ENCODE results near the gene ZNF212.
"Not testable (repeated sequence)": the region's sequence is repeated elsewhere in the genome, so short reads cannot be mapped to it uniquely, and the experiment has no call there.

ZNF212 gene

DNA sequence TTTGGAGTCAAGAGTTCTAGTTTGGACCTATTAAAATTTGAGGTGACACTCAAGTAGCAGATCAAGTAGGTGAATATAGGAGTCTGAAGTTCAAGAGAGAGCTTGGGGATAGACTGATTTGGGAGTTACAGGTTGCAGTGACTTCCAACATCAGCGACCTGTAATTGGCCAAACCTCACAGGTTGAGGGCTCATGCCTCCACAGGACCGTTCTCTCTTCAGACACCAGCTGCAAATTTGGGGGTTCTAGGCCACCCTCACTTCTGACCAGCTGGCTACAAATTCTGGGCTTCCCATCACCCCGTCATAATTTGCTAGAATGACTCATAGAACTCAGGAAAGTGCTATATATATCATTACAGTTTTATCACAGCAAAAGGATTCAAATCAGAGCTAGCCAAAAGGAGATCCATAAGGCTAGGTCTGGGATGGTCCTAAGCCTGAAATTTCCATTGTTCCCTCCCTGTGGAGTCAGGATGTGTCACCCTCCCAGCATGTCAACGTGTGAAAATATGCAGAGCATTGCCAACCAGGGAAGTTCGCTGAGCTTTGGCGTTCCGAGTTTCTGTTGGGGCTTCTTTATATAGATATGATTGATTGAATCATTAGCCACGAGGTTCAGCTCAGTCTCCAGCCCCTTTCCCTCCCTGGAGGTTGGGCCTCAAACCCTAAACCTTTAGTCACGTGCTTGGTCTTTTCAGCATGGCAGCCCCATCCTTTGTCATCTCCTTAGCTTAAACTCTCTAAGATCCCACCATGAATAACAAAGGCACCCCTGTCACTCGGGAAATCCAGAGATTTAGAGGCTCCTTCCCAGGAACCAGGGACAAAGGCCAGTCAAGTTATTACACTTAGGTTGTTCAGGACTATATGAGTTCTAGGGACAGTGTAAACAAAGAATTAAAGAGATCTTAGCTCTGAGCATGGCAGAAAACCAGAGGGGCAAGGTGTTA is 20.7 kb upstream of the ZNF212 start:
- DNase-seq (ENCODE audit: low read depth) = no peak

DNA sequence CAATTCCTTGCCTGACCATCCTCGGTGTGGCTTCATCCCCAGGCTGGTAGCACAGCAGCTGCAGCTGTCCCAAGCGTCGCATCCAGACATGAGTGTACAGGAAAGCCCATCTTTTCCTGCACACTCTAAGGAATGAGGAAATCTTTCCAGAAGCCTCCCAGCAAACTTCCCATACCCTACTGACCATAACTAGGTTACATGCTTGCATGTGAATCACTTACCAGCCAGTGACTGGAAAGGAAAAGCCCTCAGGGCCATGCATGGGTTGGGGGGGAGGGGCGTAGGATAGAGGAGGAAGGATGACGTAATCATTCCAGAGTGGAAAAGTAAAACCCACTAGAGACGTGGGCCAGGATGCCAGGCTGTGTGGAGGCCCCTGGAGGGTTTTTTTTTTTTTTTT is 18.9 kb upstream of the ZNF212 start:
- no peak for DNase-seq (ENCODE audit: low read depth)

DNA sequence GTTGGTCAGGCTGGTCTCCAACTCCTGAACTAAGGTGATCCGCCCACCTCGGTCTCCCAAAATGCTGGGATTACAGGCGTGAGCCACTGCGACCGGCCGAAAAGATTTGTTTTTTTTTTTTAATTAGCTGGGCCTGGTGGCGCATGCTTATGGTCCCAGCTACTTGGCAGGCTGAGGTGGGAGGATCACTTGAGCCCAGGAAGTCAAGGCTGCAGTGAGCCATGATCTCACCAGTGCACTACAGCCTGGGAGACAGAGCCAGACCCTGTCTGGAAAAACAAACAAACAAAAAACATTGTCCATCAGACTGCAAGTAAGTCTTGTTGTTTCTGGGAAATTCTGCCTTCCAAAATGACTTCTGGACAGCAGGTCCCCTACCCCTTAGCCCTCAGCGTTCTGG is 16.3 kb upstream of the ZNF212 start:
- no peak for DNase-seq (ENCODE audit: low read depth)

DNA sequence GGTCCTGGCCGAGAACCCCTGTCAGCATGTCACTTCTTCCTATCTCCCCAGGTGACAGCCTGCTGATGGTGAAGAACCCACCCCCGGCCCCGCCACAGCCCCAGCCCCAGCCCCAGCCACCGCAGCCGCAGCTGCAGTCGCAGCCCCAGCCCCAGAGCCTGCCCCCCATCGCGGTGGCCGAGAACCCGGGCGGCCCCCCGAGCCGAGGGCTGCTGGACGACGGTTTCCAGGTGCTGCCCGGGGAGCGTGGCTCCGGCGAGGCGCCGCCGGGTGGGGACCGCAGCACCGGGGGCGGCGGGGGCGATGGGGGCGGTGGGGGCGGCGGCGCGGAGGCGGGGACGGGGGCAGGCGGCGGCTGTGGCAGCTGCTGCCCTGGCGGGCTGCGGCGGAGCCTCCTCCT is 15.7 kb upstream of the ZNF212 start:
- DNase-seq (ENCODE audit: low read depth) = no peak

DNA sequence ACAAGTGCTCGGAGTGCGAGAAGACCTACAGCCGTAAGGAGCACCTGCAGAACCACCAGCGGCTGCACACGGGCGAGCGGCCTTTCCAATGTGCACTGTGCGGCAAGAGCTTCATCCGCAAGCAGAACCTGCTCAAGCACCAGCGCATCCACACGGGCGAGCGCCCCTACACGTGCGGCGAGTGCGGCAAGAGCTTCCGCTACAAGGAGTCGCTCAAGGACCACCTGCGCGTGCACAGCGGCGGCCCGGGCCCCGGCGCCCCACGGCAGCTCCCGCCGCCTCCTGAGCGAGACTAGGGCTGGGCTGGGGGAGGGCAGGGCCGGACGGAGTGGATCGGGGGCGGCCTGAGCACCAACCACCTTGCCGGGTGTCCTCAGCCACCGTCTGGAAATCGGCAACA is 15.1 kb upstream of the ZNF212 start:
- DNase-seq (ENCODE audit: low read depth) = no peak

DNA sequence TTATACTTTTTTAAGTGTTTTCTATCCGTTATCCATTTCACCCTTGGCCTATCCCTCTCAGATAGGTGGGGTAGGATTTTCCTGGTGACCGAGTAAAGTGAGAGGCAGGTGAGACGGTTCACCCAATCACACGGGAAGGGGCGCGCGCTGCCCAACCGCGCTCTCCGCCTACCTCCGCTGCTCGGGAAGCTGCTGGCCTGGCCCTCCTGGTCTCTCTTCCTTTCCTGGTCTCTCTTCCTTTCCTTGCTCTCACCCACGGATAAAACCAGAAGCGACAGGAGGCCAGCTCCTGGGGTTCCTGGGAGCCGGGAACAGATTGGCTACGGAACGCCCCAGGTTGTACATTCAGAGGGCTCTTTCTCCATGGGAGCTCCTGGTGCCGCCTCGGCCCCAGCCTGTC is 14.3 kb upstream of the ZNF212 start:
- no peak for DNase-seq (ENCODE audit: low read depth)

DNA sequence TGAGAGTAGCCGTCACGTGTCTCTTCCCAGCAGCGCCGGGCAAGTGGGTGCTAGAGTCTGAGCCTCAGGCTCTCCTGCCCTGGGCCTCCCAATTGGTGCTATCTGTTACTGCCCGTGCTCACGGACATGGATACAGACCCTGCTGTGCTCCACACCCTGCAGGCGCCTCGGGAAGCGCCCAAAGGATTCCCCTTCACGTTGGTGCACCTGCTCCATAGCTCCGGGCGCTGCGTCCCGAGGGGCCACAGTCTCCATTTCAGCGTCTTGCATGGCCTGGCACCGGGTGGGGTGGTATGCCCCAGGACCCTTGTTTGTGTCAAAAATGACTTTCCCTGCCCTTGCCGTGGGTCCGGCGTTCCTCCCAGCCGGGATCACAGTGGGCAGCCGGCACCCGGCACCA is 13.8 kb upstream of the ZNF212 start:
- DNase-seq (ENCODE audit: low read depth) = no peak

DNA sequence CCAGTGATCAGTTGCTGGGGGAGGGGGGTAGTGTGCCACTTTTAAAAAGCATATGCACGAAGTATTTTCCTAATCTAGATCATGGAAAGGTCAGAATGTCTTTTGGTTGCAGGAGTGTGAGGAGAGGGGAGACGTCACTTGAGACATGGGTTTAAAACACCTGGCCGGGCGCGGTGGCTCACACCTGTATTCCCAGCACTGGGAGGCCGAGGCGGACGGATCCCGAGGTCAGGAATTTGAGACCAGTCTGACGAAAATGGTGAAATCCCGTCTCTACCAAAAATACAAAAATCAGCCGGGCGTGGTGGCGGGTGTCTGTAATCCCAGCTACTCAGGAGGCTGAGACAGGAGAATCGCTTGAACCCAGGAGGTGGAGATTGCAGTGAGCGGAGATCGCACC is 13.1 kb upstream of the ZNF212 start:
- DNase-seq (ENCODE audit: low read depth) = not testable (repeated sequence)

DNA sequence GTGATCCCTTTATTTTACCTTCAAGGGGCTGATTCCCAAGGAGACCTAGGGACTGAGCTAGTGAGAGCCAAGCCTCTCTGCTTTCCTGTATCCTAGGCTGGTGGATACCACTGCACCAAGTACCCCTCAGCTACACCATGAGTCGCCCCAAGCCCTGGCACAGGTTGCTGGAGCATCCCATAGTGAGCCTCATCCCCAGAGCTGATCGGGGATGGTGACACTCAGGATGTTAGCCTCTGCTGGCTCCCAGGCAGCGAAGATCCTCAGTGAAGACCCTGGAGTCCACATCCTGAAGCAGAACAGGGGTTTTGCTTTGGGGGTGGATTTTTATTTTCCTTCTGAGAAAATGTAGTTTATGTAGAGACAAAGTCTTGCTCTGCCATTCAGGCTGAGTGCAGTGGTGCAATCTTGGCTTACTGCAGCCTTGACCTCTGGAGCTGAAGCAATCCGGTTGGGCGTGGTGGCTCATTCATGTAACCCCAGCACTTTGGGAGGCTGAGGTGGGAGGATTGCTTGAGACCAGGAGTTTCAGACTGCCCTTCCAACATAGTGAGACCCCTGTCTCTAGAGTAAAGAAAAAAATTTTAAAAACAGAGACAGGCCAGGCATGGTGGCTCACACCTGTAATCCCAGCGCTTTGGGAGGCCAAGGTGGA is 12.5 kb upstream of the ZNF212 start:
- no peak for DNase-seq (ENCODE audit: low read depth)

DNA sequence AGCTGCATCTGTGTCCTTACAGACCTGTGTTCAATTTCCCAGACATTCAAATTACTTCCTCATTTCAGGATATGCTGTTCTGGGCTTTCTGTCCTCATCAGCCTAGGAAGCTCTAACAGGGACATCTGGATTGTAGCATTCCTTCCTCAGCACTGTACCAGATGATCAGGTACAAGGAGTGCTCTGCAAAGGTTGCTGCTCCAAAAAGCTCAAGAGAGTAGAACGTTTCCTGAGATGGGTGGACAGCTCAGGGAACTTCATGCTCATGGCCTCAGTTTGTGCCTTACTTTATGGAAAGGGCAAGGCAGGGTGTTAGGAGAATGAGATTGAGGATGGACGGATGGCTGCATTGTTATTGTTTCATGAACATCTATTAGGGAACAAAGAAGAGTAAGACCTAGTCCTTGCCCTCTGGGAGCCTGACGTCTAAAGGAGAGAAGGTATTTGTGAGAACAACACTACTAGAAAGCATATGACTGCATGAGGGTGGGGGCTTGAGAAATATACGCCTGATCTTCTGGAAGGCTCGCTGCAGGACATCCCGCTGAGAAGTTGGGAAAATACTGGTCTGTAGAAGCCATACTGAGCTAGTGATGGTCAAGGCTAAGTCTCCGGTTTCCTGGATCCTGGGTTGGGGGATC is 10.5 kb upstream of the ZNF212 start:
- DNase-seq (ENCODE audit: low read depth) = no peak

DNA sequence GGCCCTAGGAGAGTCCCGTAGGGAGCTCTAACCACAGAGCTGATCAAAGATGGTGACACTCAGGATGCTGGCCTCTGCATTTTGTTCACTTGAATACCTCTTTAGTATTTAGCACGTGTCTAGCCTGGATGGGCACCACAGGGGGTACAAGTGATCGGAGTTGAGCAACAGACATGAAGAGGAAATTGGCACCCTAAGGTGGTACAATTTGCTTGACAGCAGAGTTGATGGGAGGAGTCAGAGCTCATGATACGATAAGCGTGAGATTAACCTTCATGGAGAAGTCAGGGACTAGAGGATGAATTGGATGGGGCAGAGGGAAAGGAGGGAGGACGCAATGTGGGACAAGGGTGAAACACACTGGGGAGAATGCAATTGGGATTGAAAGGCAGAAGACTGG is 9.9 kb upstream of the ZNF212 start:
- DNase-seq (ENCODE audit: low read depth) = no peak

DNA sequence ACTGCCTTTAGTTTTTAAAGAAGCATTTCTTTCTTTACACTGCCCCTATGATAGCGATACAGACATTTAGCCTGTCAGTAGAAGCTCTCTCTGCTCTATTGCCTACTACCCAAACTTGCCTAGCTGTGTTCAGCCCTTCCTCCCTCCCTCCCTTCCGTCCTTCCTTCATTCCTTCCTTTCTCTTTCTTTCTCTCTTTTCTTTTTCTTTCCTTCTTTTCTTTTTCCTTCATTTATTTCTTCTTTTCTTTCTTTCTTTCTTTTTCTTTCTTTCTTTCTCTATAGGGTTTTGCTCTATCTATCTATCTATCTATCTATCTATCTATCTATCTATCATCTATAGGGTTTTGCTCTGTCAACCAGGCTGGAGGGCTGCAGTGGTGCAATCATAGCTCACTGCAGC is 7.1 kb upstream of the ZNF212 start:
- no peak for DNase-seq (ENCODE audit: low read depth)

DNA sequence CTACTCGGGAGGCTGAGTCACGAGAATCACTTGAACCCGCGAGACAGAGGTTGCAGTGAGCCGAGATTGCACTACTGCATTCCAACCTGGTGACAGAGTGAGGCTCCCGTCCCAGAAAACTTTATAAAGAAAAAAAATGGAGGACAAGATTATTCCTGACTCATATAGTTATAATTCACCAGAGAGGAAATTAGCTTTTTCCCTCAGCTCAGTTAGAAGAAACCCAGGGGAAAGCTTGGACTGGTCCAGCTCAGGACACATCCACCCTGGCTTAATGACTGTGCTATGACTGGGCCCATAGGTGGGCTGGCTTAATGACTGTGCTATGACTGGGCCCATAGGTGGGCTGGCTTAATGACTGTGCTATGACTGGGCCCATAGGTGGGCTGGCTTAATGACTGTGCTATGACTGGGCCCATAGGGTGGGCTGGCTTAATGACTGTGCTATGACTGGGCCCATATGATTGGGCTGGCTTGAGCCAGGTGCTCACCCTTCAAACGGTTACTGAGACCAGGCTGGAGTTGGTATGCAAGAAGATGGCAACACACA is 5.7 kb upstream of the ZNF212 start:
- peak; percentile 90 for DNase-seq (ENCODE audit: low read depth)

DNA sequence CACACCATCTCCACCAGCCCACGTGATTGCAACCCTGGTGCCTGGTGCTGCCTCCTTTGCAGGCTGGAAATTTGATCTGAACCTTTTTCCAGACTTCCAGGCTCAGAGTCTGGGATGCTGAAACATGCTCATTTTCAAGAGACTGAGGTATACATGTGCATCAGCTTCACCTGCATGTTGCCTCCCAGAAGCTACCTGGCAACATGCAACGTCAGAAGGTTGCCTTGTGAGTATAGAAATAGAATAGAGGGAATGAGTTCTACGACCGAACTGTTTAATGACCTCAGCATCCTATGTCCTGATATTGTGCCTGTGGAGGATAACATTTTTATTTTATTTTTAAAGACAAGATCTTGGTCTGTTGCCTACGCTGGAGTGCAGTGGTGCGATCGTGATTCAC is 1.9 kb upstream of the ZNF212 start:
- DNase-seq (ENCODE audit: low read depth) = no peak

DNA sequence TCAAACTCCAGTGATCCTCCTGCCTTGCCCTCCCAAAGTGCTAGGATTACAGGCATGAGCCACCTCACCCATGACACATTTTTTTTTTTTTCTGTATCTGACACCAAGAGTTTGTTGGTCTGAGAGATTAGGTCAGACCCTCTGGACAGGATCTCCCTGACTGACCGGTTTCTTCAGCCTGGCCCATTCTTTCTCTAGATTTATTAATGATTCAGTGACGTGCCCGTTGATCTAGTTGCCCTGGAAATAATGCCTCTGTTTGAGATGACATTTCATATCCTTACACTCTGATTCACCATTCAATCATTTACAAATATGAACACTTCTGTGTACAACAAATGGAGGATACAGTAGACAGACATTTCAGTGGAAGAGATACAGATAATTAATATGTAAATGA is 1.4 kb upstream of the ZNF212 start:
- DNase-seq (ENCODE audit: low read depth) = no peak

DNA sequence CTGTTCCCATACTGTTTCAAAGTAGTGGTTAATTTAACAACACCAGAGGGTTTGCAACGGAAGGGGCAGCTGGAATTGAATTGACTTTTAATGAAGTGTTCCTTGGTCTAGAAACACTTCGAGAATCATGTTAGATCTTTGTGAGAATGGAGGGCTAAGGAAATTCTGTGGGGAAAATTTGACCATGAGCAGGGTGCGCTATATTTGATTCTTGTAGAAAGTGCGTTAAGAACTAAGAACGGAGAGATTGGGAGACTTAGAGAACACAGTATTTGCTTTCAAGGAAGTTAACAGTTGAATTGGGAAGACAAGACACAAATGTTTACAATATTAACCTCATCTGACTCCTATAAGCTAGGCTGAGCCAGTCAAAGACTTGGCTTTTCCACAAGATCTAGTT is 1.2 kb downstream of the ZNF212 start:
- DNase-seq (ENCODE audit: low read depth) = no peak

DNA sequence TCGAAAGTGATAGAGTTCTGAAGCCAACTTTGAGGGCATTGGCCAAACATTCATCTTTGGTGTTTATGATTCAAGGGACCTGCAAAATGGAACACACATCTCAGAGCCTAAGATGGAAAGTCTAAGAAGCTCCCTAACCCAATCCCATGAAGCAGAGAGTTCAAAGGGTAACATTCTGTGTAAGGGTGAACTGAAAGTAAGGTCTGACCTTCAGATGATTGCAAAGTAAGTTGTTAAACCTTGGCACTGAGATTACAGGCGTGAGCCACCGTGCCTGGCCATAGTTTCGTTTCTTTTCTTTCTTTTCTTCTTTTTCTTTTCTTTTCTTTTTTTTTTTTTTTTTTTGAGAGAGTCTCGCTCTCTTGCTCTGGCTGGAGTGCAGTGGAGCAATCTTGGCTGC is 2.2 kb downstream of the ZNF212 start:
- no peak for DNase-seq (ENCODE audit: low read depth)

DNA sequence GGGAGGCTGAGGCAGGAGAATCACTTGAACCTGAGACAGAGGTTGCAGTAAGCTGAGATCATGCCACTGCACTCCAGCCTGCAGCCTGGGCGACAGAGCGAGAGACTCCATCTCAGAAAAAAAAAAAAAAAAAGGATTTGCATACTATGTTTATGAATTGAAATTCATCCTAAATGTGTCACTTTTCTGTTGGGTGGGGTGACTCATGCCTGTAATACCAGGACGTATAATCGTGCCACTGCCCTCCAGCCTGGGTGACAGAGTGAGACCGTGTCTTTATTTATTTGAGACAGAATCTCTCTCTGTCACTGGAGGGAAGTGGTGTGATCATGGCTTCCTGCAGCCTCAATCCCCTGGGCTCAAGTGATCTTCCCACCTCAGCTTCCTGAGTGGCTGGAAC is 5.8 kb downstream of the ZNF212 start:
- no peak for DNase-seq (ENCODE audit: low read depth)

DNA sequence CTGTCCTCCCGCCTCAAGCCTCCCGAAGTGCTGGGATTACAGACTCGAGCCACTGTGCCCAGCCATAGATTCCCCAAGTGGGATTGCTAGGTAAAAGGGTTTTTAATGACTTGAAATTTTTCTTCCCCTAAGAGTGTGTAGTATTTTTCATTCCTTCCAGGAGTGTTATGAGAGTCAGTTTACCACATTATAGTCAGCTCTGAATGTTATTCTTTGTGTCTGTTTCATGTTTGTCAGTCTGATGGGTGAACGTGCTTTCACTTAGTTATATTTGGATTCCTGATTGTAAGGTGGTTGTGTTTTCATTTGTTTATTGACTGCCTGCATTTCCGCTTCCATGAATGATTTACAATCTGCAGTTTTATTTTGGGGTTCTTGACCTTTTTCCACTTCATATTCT is 6.3 kb downstream of the ZNF212 start:
- DNase-seq (ENCODE audit: low read depth) = no peak

DNA sequence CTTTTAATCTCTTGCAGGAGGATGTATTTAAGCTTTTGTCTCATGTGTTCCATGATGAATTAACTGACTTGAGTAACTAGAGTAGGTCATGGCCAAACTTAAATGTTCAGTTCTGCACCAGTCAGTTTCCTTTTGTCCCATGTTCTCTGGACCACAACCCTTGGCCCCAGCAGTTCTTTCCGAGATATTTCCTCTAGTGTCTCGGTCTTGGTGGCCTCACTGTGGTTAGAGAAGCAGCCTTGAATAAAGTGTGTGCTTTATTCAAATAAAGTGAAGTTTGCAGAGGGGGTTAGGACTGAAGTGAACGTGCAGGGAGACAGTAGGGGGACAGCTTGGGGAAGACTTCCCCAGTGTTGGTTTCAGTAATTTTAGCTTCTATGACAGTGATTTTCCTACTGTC is 9.3 kb downstream of the ZNF212 start:
- DNase-seq (ENCODE audit: low read depth) = no peak

DNA sequence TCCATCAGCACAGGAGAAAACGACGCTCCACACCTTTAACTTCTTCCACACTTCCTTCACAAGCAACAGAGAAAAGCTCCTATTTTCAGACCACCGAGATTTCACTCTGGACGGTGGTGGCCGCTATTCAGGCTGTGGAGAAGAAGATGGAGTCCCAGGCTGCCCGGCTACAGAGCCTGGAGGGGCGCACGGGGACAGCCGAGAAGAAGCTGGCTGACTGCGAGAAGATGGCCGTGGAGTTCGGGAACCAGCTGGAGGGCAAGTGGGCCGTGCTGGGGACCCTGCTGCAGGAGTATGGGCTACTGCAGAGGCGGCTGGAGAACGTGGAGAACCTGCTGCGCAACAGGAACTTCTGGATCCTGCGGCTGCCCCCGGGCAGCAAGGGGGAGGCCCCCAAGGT is 10.7 kb downstream of the ZNF212 start:
- DNase-seq (ENCODE audit: low read depth) = not testable (repeated sequence)

DNA sequence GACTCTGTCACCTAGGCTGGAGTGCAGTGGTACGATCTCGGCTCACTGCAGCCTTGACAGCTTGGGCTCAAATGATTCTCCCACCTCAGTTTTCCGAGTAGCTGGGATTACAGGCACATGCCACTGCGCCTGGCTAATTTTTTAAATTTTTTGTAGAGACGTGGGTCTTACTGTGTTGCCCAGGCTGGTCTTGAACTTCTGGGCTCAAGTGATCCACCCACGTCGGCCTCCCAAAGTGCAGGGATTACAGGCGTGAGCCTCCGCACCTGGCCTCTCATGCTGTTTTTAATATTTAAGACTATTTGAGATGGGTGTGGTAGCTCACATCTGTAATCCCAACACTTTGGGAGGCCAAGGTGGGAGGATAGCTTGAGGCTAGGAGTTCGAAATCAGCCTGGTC is 12.1 kb downstream of the ZNF212 start:
- not testable (repeated sequence) for DNase-seq (ENCODE audit: low read depth)

DNA sequence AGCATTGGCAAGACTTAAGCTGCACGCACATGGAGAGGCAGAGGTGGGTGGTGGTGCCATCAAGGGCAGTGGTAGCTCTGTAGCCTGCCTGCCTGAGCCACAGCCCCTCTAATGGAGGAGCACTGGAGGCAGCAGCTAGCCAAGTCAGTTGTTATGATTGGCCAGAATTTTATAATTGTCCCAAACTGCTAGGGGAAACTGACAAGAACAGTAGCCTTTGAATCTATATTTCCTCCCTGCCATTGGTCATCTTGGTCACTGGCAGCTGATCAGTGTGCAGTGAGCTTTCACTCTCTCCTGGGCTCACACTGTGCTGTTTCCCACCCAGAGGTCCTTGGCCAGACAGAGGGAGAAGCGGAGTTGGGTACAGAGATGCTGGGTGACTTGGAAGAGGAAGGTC is 12.9 kb downstream of the ZNF212 start:
- no peak for DNase-seq (ENCODE audit: low read depth)

Data from HS-5 (cell line).